Smooth muscle cell of bladder (primary cell): Measurements from ENCODE around the gene PSMD10. TPM values are rescaled to one million over a fixed set of nuclear protein-coding genes. Genes with fewer than 3 reads are reported as not detected.

Source experiments
- total RNA-seq: library from RNA; depleted of rRNA; stranded (reverse); fragments of >200 nt; gene quantifications from 2 replicates; pipeline ENCODE4 v1.2.3, GENCODE V29; 2014

The PSMD10 gene
- 74.8 and 82.8 TPM in 2 replicates for total RNA-seq

GRCh38 chrX:108091264-108091877, at the start of gene PSMD10, which contains the start of gene ATG4A:
Gene PSMD10 (minus strand): TSS chrX:108091542. CDS start chrX:108091520, 22 bp downstream.
Gene ATG4A (plus strand): TSS chrX:108091778. CDS start chrX:108091827, 49 bp downstream.

GRCh38 chrX:108044554-108045256, 46.6 kb downstream of the PSMD10 start, which contains the start of gene VSIG1:
Gene VSIG1 (plus strand): TSS chrX:108045065. CDS start chrX:108045131, 66 bp downstream.

Other genes with a start within 250 kb of the PSMD10 start
- not detected in 2 replicates for gene TEX13B, start 109.2 kb downstream of the PSMD10 start, total RNA-seq
- gene VSIG1, start 46.5 kb downstream of the PSMD10 start, total RNA-seq: under 0.01 TPM in 1 of 2 replicates, not detected in the other
- gene ATG4A, start 236 bp upstream of the PSMD10 start, total RNA-seq: 7.3 and 10.2 TPM in 2 replicates